Suprapubic skin (tissue), 4 donors: ENCODE results near the gene RALGAPA2.

Experiments used
- EP300 ChIP-seq: sonication (generic); formaldehyde crosslinking; IDR thresholded peaks from one replicate; pipeline ENCODE4 v1.6.1; 2017; ENCODE audit warnings: antibody characterized with exemption
- POLR2A ChIP-seq, 2 donors: fragments of 450-650 bp; IDR thresholded peaks; one replicate each; pipeline ENCODE4 v1.6.1; 2017; ENCODE audit warnings: antibody characterized with exemption in 2 of 2, mild to moderate bottlenecking in 2 of 2, moderate library complexity in 2 of 2
- POLR2AphosphoS5 ChIP-seq, 3 donors: sonication (generic); formaldehyde crosslinking; IDR thresholded peaks; one replicate each; pipeline ENCODE4 v1.6.1; 2017; ENCODE audit warnings: antibody characterized with exemption in 3 of 3
- TF ChIP-seq, protein P1 (sequence below), 2 donors: fragments of 200-600 bp in 1 of 2; fragments of 450-650 bp in 1 of 2; sonication (generic) in 1 of 2; IDR thresholded peaks; one replicate each; pipeline ENCODE4 v1.5.1; 2016 to 2019; ENCODE audit warnings: antibody characterized with exemption in 2 of 2, mild to moderate bottlenecking in 1 of 2, moderate library complexity in 1 of 2

DNA sequence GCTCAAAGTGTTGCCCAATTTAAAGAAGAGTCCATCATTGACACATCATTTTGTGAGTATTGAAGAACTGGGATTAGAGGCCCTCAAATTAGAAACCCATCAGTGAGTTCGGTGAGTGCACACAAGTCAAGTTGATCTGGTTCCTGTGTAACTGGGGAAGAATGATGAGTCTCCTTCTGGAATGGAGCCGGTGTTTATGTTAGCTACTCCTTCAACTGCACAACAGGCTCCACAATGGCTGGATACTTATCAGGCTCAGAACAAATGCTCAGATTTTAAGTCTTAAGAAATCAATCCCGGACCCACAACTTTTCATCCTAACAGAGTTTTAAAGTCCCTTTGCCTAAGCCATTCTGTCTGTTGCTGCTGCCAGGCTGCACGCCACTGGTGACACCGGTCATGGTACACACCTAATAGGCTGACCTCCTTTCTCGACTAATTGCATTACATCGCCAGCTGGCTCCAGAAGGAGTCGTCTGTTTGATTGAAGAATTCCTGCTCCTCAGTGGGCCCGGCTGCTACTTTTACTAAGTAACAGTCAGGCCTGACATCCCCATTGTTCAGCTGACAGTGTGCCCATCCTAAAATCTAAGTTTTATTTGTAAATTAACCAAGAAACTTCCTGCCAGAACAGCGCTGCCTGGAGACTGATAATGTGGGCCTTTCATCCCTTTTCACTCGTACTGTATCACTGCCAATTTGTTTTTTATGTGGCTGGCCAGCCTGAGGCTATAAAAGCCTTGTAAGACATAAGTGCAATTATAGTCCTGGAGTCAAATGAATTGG, 214.2 kb downstream of the RALGAPA2 start:
- TF ChIP-seq, protein P1, sequence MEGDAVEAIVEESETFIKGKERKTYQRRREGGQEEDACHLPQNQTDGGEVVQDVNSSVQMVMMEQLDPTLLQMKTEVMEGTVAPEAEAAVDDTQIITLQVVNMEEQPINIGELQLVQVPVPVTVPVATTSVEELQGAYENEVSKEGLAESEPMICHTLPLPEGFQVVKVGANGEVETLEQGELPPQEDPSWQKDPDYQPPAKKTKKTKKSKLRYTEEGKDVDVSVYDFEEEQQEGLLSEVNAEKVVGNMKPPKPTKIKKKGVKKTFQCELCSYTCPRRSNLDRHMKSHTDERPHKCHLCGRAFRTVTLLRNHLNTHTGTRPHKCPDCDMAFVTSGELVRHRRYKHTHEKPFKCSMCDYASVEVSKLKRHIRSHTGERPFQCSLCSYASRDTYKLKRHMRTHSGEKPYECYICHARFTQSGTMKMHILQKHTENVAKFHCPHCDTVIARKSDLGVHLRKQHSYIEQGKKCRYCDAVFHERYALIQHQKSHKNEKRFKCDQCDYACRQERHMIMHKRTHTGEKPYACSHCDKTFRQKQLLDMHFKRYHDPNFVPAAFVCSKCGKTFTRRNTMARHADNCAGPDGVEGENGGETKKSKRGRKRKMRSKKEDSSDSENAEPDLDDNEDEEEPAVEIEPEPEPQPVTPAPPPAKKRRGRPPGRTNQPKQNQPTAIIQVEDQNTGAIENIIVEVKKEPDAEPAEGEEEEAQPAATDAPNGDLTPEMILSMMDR (IDR thresholded peaks at IDR 0.05) = no peak
- TF ChIP-seq POLR2A (IDR thresholded peaks at IDR 0.05) (no peak), POLR2AphosphoS5 (IDR thresholded peaks at IDR 0.05) (no peak), EP300 (no peak)
